Caco-2 (cell line): ENCODE data around the gene EHD4. TPM values are rescaled to one million over a fixed set of nuclear protein-coding genes. Genes with fewer than 3 reads are reported as not detected.

Experiments used
- BruUV-seq: library from RNA; stranded (reverse); fragments of 400-500 nt; replicated peaks from 2 replicates; lab custom pipeline; 2021; lab: Mats Ljungman, UMichigan
- CTCF ChIA-PET: fragments of 300-600 bp; sonication (Branson Sonifier 250); formaldehyde crosslinking; loops from one replicate; lab custom pipeline; 2022; ENCODE audit warnings: antibody characterized with exemption; lab: Charles Lee
- POLR2A ChIA-PET: fragments of 300-600 bp; sonication (Branson Sonifier 250); formaldehyde crosslinking; loops from one replicate; lab custom pipeline; 2022; ENCODE audit warnings: antibody characterized with exemption; lab: Charles Lee
- DNase-seq, 2 experiments: peaks; one replicate each; pipeline versions ENCODE4 v3.0.0 to v3.0.0-alpha.2; 2020 to 2022
- H3K27me3 ChIP-seq: replicated peaks from 2 replicates; pipeline ENCODE4 v1.6.0; 2011; ENCODE audit warnings: low read length; ENCODE audit not compliant: control insufficient read depth, insufficient read depth
- H3K36me3 ChIP-seq: 2 replicates; pipeline ENCODE4 v1.5.1; 2011; ENCODE audit warnings: low read length; ENCODE audit not compliant: control insufficient read depth, insufficient read depth
- H3K4me1 ChIP-seq: fragments of 250-450 bp; sonication (Bioruptor Pico); 2 replicates; pipeline ENCODE4 v1.5.1; 2020; ENCODE audit warnings: mild to moderate bottlenecking
- H3K4me3 ChIP-seq: 2 replicates; pipeline ENCODE4 v1.5.1; 2011; ENCODE audit warnings: low read depth, mild to moderate bottlenecking, control low read depth, low read length
- H3K9me3 ChIP-seq: fragments of 250-450 bp; sonication (Bioruptor Pico); 2 replicates; pipeline ENCODE4 v1.5.1; 2020; ENCODE audit warnings: mild to moderate bottlenecking, moderate library complexity
- H3K27ac Mint-ChIP-seq: one replicate; pipeline ENCODE4 v1.8.0; 2022; ENCODE audit warnings: mixed read lengths; ENCODE audit not compliant: unreplicated experiment
- H3K27me3 Mint-ChIP-seq: one replicate; pipeline ENCODE4 v1.8.0; 2022; ENCODE audit warnings: mixed read lengths; ENCODE audit not compliant: insufficient read depth, unreplicated experiment
- H3K36me3 Mint-ChIP-seq: one replicate; pipeline ENCODE4 v1.8.0; 2022; ENCODE audit warnings: mild to moderate bottlenecking, mixed read lengths; ENCODE audit not compliant: insufficient read depth, unreplicated experiment
- H3K4me1 Mint-ChIP-seq: one replicate; pipeline ENCODE4 v1.8.0; 2022; ENCODE audit warnings: low read depth, mixed read lengths; ENCODE audit not compliant: unreplicated experiment
- H3K4me3 Mint-ChIP-seq: one replicate; pipeline ENCODE4 v1.8.0; 2022; ENCODE audit warnings: mild to moderate bottlenecking, moderate library complexity, mixed read lengths; ENCODE audit not compliant: unreplicated experiment
- H3K9me3 Mint-ChIP-seq: one replicate; pipeline ENCODE4 v1.8.0; 2022; ENCODE audit warnings: mixed read lengths; ENCODE audit not compliant: unreplicated experiment
- CTCF ChIP-seq, 2 experiments: fragments of 200-600 bp in 1 of 2; IDR thresholded peaks; 1 replicate in 1 of 2; 2 replicates in 1 of 2; pipeline versions ENCODE4 v1.5.1 to v1.8.0; 2011 to 2022; ENCODE audit warnings: antibody characterized with exemption in 1 of 2, control low read depth in 1 of 2, inconsistent platforms in 1 of 2, low read depth in 1 of 2, low read length in 1 of 2, mild to moderate bottlenecking in 1 of 2, moderate library complexity in 1 of 2; ENCODE audit not compliant: insufficient read depth in 1 of 2, severe bottlenecking in 1 of 2, unreplicated experiment in 1 of 2
- intact Hi-C: fragments of 100-400 bp; cut with micrococcal nuclease; formaldehyde crosslinking; loops from one replicate; pipeline ENCODE4 v1.10.0; 2022; ENCODE audit not compliant: unreplicated experiment
- total RNA-seq: library from RNA; stranded (reverse); gene quantifications from 2 replicates; pipeline ENCODE4 v1.2.3, GENCODE V29; 2022

Gene EHD4
- total RNA-seq, 1 experiment from 2014 or later: 31.6 TPM

DNA sequence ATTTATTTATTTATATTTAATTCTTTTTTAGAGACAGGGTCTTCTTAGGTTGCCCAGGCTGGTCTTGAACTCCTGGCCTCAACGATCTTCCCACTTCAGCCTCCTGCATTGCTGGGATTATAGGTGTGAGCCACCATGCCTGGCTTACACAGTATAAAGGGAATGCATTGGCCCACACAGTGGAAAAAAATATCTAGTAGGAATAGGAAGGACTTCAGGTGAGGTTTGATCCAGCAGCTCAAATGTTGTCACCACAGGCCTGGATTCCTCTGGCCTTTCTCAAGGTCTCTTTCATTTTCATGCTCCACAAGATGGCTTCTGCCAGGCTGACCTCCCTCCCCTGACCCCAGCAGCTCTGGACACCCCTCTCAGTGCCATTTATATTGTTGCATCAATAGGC lies 76.4 kb downstream of the EHD4 start:
- Mint-ChIP-seq H3K36me3 (peaks cover 71% of the 10 kb centered on the region), H3K27me3 (no peaks in the 10 kb centered on the region), H3K27ac (peak overlapping the region; percentile 34), H3K4me3 (no peak overlapping the region), H3K9me3 (no peaks in the 10 kb centered on the region), H3K4me1 (no peaks in the 10 kb centered on the region)
- intact Hi-C loops: no loop called here
- H3K9me3 ChIP-seq: no peaks in the 10 kb centered on the region
- BruUV-seq: no TSS peak
- H3K4me3 ChIP-seq: no peak overlapping the region
- ChIA-PET POLR2A (no interaction called here), CTCF (no interaction called here)
- H3K36me3 ChIP-seq: no peaks in the 10 kb centered on the region; the same call in 1 of the 2 replicates
- H3K4me1 ChIP-seq: no peaks in the 10 kb centered on the region
- no peak for DNase-seq
- no peak for TF ChIP-seq CTCF (IDR thresholded peaks at IDR 0.05; ENCODE audit: insufficient read depth in 1 of 2, low read depth in 1 of 2, low read length in 1 of 2, severe bottlenecking in 1 of 2, unreplicated experiment in 1 of 2)
- H3K27me3 ChIP-seq: no peaks in the 10 kb centered on the region

DNA sequence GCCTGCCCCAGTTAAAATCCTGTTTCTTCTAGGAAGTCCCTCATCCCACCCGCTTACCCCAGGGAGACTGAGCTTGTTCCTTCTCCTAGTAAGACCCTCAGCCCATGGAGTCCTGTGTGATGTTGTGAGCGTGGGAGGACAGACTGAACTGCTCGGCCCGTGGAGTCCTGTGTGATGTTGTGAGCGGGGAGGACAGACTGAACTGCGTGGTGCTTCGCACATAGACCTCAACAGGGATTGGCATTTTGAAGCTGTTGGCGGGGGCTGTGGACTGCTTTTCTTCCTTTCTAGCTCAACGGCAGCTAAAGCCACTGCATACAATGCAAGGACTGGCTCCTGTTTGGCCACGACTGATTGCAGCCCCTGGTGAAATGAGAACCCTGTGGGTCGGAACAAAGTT lies 76.9 kb downstream of the EHD4 start:
- H3K4me1 Mint-ChIP-seq: no peaks in the 10 kb centered on the region
- H3K36me3 Mint-ChIP-seq: peaks cover 66% of the 10 kb centered on the region
- POLR2A ChIA-PET: no interaction called here
- Histone ChIP-seq H3K4me1 (no peaks in the 10 kb centered on the region), H3K9me3 (no peaks in the 10 kb centered on the region), H3K27me3 (no peaks in the 10 kb centered on the region), H3K36me3 (no peaks in the 10 kb centered on the region; the same call in 1 of the 2 replicates), H3K4me3 (no peak overlapping the region)
- intact Hi-C loops: no loop called here
- CTCF ChIA-PET: no interaction called here
- H3K27me3 Mint-ChIP-seq: no peaks in the 10 kb centered on the region
- H3K4me3 Mint-ChIP-seq: no peak overlapping the region
- BruUV-seq: no TSS peak
- no peak for TF ChIP-seq CTCF (IDR thresholded peaks at IDR 0.05; ENCODE audit: insufficient read depth in 1 of 2, low read depth in 1 of 2, low read length in 1 of 2, severe bottlenecking in 1 of 2, unreplicated experiment in 1 of 2)
- DNase-seq: no peak
- H3K27ac Mint-ChIP-seq: no peak overlapping the region
- H3K9me3 Mint-ChIP-seq: no peaks in the 10 kb centered on the region

DNA sequence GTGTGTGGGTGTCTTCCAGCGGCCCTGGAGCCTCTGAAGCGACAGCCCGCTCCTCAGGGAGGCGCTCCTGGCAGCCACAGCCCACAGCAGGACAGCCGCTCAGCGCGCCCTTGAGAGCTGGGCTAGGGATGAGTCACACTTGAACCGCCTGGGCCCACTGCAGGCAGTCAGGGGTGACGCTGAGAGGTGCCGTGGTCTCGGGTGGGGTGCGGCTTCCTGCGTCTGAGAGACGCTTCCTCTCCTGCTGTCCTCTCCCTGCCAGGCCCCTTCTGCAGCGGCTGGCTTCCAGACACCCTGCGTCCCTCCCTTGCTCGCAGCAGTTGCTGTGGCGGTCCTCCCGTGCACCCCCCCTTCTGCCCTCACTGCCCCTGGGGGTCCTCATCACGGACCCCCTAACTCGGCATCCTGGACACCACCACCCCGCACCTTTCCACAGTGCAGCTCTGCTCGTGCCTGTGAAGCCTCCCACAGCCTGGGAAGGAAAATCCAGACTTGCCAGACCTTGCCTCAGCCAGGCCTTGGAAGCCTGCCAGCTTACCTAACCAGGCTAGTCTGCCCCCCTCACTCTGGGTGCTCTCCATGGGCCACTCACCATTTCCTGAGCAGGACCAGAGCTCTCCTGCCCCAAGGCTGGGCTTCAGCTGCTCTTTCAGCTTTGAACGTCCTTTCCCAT lies 77.4 kb downstream of the EHD4 start:
- intact Hi-C loops: no loop called here
- Mint-ChIP-seq H3K4me1 (no peaks in the 10 kb centered on the region), H3K9me3 (no peaks in the 10 kb centered on the region), H3K36me3 (peaks cover 61% of the 10 kb centered on the region), H3K27ac (peak overlapping the region; percentile 8), H3K4me3 (no peak overlapping the region), H3K27me3 (no peaks in the 10 kb centered on the region)
- DNase-seq: no peak
- no peak overlapping the region for H3K4me3 ChIP-seq
- no peaks in the 10 kb centered on the region for H3K27me3 ChIP-seq
- CTCF ChIA-PET: no interaction called here
- H3K36me3 ChIP-seq: no peaks in the 10 kb centered on the region; the same call in 1 of the 2 replicates
- H3K4me1 ChIP-seq: no peaks in the 10 kb centered on the region
- BruUV-seq: no TSS peak
- H3K9me3 ChIP-seq: no peaks in the 10 kb centered on the region
- POLR2A ChIA-PET: no interaction called here
- TF ChIP-seq CTCF (IDR thresholded peaks at IDR 0.05; ENCODE audit: insufficient read depth in 1 of 2, low read depth in 1 of 2, low read length in 1 of 2, severe bottlenecking in 1 of 2, unreplicated experiment in 1 of 2): no peak
